ENCODE data around the gene NFATC2. TPM values are rescaled to one million over a fixed set of nuclear protein-coding genes. Genes with fewer than 3 reads are reported as not detected.

Gene NFATC2
- total RNA-seq, 2 donors from 2014 or later: 5.8 to 7.3 TPM

DNA sequence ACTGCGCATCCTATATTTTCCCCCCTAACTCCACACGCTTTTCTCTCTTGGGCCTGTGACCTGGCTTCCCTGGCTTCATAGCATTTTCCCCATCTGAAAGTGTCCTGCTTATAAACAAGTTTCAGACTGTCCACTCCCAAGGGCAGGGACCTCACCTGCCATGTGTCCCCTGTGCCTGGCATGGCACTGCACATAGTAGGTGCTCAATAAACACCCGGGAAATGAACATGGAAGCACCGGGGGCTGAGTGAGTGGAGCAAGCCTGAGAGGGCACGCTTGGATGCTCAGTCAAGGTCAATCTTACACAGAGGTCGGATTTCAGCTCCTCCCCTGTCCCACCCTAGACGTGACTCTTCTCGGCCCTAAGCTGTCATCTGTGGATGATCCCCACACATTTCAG lies 96.9 kb downstream of the NFATC2 start:
- H3K9me3 ChIP-seq: no peaks in the 10 kb centered on the region
- no peak overlapping the region for H3K27ac ChIP-seq
- H3K4me1 ChIP-seq: no peaks in the 10 kb centered on the region
- H3K36me3 ChIP-seq: no peaks in the 10 kb centered on the region
- H3K4me3 ChIP-seq: no peak overlapping the region
- no peak for DNase-seq
- H3K9ac ChIP-seq (ENCODE audit: low read depth in 2 of 2, low read length in 2 of 2): no peak overlapping the region
- H3K27me3 ChIP-seq: no peaks in the 10 kb centered on the region
- intact Hi-C loops (cut with DNase I): no loop called here
- TF ChIP-seq, protein P1, sequence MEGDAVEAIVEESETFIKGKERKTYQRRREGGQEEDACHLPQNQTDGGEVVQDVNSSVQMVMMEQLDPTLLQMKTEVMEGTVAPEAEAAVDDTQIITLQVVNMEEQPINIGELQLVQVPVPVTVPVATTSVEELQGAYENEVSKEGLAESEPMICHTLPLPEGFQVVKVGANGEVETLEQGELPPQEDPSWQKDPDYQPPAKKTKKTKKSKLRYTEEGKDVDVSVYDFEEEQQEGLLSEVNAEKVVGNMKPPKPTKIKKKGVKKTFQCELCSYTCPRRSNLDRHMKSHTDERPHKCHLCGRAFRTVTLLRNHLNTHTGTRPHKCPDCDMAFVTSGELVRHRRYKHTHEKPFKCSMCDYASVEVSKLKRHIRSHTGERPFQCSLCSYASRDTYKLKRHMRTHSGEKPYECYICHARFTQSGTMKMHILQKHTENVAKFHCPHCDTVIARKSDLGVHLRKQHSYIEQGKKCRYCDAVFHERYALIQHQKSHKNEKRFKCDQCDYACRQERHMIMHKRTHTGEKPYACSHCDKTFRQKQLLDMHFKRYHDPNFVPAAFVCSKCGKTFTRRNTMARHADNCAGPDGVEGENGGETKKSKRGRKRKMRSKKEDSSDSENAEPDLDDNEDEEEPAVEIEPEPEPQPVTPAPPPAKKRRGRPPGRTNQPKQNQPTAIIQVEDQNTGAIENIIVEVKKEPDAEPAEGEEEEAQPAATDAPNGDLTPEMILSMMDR (IDR thresholded peaks at IDR 0.05): no peak

GRCh38 chr20:51444922-51445438 lies 97.5 kb downstream of the NFATC2 start:
- intact Hi-C loops (cut with DNase I): no loop called here
- no peak overlapping the region for H3K9ac ChIP-seq (ENCODE audit: low read depth in 2 of 2, low read length in 2 of 2)

GRCh38 chr20:51444467-51444866 lies 98.1 kb downstream of the NFATC2 start:
- H3K4me3 ChIP-seq: no peak overlapping the region
- H3K9ac ChIP-seq (ENCODE audit: low read depth in 2 of 2, low read length in 2 of 2): no peak overlapping the region
- H3K27ac ChIP-seq: no peak overlapping the region
- no peaks in the 10 kb centered on the region for H3K36me3 ChIP-seq
- intact Hi-C loops (cut with DNase I): no loop called here
- H3K4me1 ChIP-seq: no peaks in the 10 kb centered on the region
- H3K9me3 ChIP-seq: no peaks in the 10 kb centered on the region
- TF ChIP-seq, protein P1 (IDR thresholded peaks at IDR 0.05): no peak
- no peaks in the 10 kb centered on the region for H3K27me3 ChIP-seq
- DNase-seq: peak; percentile 32

More at GRCh38 chr20:51444922-51445438, 97.5 kb downstream of the NFATC2 start:
- H3K36me3 ChIP-seq: no peaks in the 10 kb centered on the region
- TF ChIP-seq, protein P1 (IDR thresholded peaks at IDR 0.05): no peak
- H3K9me3 ChIP-seq: no peaks in the 10 kb centered on the region
- H3K4me1 ChIP-seq: no peaks in the 10 kb centered on the region
- DNase-seq: no peak
- no peak overlapping the region for H3K4me3 ChIP-seq
- H3K27me3 ChIP-seq: no peaks in the 10 kb centered on the region
- no peak overlapping the region for H3K27ac ChIP-seq

- intact Hi-C loops (cut with DNase I): no loop called here
- H3K4me3 ChIP-seq: no peak overlapping the region
- no peaks in the 10 kb centered on the region for H3K9me3 ChIP-seq
- H3K4me1 ChIP-seq: no peaks in the 10 kb centered on the region
- no peaks in the 10 kb centered on the region for H3K36me3 ChIP-seq
- H3K27me3 ChIP-seq: no peaks in the 10 kb centered on the region
- DNase-seq: no peak
- H3K27ac ChIP-seq: no peak overlapping the region
- H3K9ac ChIP-seq (ENCODE audit: low read depth in 2 of 2, low read length in 2 of 2): no peak overlapping the region
- TF ChIP-seq, protein P1 (IDR thresholded peaks at IDR 0.05): no peak
These were observed 99.9 kb downstream of the NFATC2 start for GRCh38 chr20:51442602-51443001.

- Histone ChIP-seq H3K4me1 (no peaks in the 10 kb centered on the region), H3K36me3 (no peaks in the 10 kb centered on the region), H3K4me3 (no peak overlapping the region), H3K27ac (no peak overlapping the region), H3K9ac (ENCODE audit: low read depth in 2 of 2, low read length in 2 of 2) (no peak overlapping the region), H3K27me3 (no peaks in the 10 kb centered on the region), H3K9me3 (no peaks in the 10 kb centered on the region)
- no peak for DNase-seq
- intact Hi-C loops (cut with DNase I): no loop called here
- TF ChIP-seq, protein P1 (IDR thresholded peaks at IDR 0.05): no peak
These were observed 101.9 kb downstream of the NFATC2 start for GRCh38 chr20:51440589-51440988.
